ENCODE measurements around the gene TSHZ2.

The TSHZ2 gene

DNA sequence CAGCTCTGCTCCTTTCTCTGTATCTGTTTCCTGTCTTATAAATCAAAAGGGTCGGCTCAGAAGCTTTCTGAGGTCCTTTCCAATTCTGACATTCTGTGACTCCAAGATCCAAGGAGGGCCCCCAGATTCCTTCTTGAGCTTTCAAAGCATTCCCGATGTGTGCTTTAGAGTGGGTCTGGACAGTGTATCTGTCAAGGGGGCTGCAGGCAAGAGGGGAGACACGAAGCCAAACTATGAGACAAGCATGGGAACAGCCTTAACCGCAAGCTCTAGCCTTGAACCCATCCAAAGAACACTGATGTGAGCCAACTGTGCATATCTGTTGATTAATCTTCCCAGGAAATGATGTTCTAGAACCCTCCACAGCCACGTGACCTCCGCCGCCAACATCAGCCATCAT is 73.8 kb downstream of the TSHZ2 start:
- Mint-ChIP-seq H3K36me3 (ENCODE audit: low read depth) (peaks cover 35% of the 10 kb centered on the region), H3K27ac (no peak overlapping the region), H3K4me1 (peaks cover 29% of the 10 kb centered on the region), H3K27me3 (ENCODE audit: low read depth) (peaks cover 6% of the 10 kb centered on the region), H3K9me3 (peaks cover 3% of the 10 kb centered on the region), H3K4me3 (no peak overlapping the region)
- TF ChIP-seq CTCF (IDR thresholded peaks at IDR 0.05; ENCODE audit: unreplicated experiment in 3 of 3), result no peak

- Mint-ChIP-seq H3K27ac (peak overlapping the region in 2 of 3 experiments; percentile 2 to 71), H3K9me3 (peaks cover 3% of the 10 kb centered on the region), H3K4me3 (no peak overlapping the region), H3K4me1 (peaks cover 17% of the 10 kb centered on the region), H3K27me3 (ENCODE audit: low read depth) (peaks cover 6% of the 10 kb centered on the region), H3K36me3 (ENCODE audit: low read depth) (peaks cover 40% of the 10 kb centered on the region)
- TF ChIP-seq CTCF (IDR thresholded peaks at IDR 0.05; ENCODE audit: unreplicated experiment in 3 of 3), result no peak
Measured at GRCh38 chr20:53047203-53047602, 75.0 kb downstream of the TSHZ2 start.

DNA sequence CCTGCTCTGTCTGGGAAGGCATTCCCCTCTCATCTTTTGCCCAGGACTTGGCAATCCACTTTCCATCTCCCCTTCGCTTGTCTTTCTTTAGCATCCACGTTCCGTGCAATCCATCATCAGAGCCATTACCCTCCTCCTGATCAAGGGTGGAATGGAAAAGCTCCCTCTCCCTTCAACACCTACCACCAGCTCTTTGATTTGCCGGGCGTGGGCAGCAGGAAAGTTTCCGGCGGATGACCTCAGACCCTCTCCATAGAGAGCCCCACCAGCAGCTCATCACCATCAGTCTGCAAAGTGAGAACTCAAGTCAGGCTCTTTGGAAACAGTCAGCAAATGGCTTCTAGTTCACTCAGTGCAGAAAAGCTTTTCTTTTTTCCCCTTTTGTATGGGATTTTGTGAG is 76.2 kb downstream of the TSHZ2 start:
- H3K4me1 Mint-ChIP-seq, result peaks cover 14% of the 10 kb centered on the region
- peak overlapping the region in 1 of 3 experiments; percentile 44 for H3K4me3 Mint-ChIP-seq
- H3K27ac Mint-ChIP-seq, result peak overlapping the region; percentile 1 to 87 (median 71)
- peaks cover 47% of the 10 kb centered on the region for H3K36me3 Mint-ChIP-seq (ENCODE audit: low read depth)
- H3K27me3 Mint-ChIP-seq (ENCODE audit: low read depth), result peaks cover 6% of the 10 kb centered on the region
- no peak for TF ChIP-seq CTCF (IDR thresholded peaks at IDR 0.05; ENCODE audit: unreplicated experiment in 3 of 3)
- peaks cover 3% of the 10 kb centered on the region for H3K9me3 Mint-ChIP-seq

GRCh38 chr20:53050338-53050737 is 78.2 kb downstream of the TSHZ2 start:
- no peak overlapping the region for H3K4me3 Mint-ChIP-seq

GRCh38 chr20:53052380-53052779 is 80.2 kb downstream of the TSHZ2 start:
- TF ChIP-seq CTCF (IDR thresholded peaks at IDR 0.05; ENCODE audit: unreplicated experiment in 3 of 3), result no peak
- Mint-ChIP-seq H3K36me3 (ENCODE audit: low read depth) (peaks cover 46% of the 10 kb centered on the region), H3K27ac (no peak overlapping the region), H3K27me3 (ENCODE audit: low read depth) (peaks cover 3% of the 10 kb centered on the region), H3K4me1 (peaks cover 22% of the 10 kb centered on the region), H3K4me3 (no peak overlapping the region), H3K9me3 (peaks cover 5% of the 10 kb centered on the region)

More at GRCh38 chr20:53050338-53050737, 78.2 kb downstream of the TSHZ2 start:
- no peak overlapping the region for H3K27ac Mint-ChIP-seq
- peaks cover 3% of the 10 kb centered on the region for H3K27me3 Mint-ChIP-seq (ENCODE audit: low read depth)
- H3K4me1 Mint-ChIP-seq, result peaks cover 18% of the 10 kb centered on the region
- H3K36me3 Mint-ChIP-seq (ENCODE audit: low read depth), result peaks cover 43% of the 10 kb centered on the region
- H3K9me3 Mint-ChIP-seq, result peaks cover 3% of the 10 kb centered on the region
- TF ChIP-seq CTCF (IDR thresholded peaks at IDR 0.05; ENCODE audit: unreplicated experiment in 3 of 3), result no peak

DNA sequence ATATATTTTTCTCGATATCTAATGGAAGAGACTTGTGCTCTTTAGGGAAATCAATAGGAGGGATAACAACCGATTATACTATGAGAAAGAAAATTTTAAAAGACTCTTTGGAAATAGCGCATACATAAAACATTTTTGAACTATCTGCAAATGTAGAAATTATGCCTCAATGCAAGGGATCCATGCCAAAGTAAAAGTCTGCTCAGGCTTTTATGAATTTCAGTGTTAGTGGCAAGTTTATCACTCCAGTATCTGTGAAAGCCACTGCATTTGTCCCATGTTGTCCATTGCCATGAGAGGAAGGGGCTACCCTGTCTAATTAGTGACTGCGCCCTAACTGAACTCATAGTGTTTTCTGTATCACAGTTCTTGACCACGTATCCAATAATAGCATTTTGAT is 81.4 kb downstream of the TSHZ2 start:
- Mint-ChIP-seq H3K36me3 (ENCODE audit: low read depth) (peaks cover 34% of the 10 kb centered on the region), H3K4me3 (no peak overlapping the region), H3K27ac (no peak overlapping the region), H3K4me1 (peaks cover 10% of the 10 kb centered on the region), H3K9me3 (peaks cover 2% of the 10 kb centered on the region), H3K27me3 (ENCODE audit: low read depth) (no peaks in the 10 kb centered on the region)
- TF ChIP-seq CTCF (IDR thresholded peaks at IDR 0.05; ENCODE audit: unreplicated experiment in 3 of 3), result no peak
